ENCODE results near the gene SLC13A1. TPM values are rescaled to one million over a fixed set of nuclear protein-coding genes. Genes with fewer than 3 reads are reported as not detected.

SLC13A1 gene
- total RNA-seq, 1 donor from 2014 or later, result not detected

GRCh38 chr7:123241809-123242208, 42.0 kb upstream of the SLC13A1 start:
- no peaks in the 10 kb centered on the region for H3K9me3 Mint-ChIP-seq
- Histone ChIP-seq H3K27ac (no peak overlapping the region), H3K36me3 (no peaks in the 10 kb centered on the region), H3K27me3 (no peaks in the 10 kb centered on the region), H3K4me2 (no peak overlapping the region), H2AFZ (replicated peaks) (no peak overlapping the region), H3K9me3 (ENCODE audit: low read depth) (no peaks in the 10 kb centered on the region), H3F3A (ENCODE audit: low read depth) (no peaks in the 10 kb centered on the region), H3K9ac (no peak overlapping the region), H3K79me2 (ENCODE audit: low read depth) (no peaks in the 10 kb centered on the region), H4K20me1 (ENCODE audit: low read depth) (no peaks in the 10 kb centered on the region), H3K4me3 (no peak overlapping the region), H3K4me1 (peaks cover 7% of the 10 kb centered on the region)
- no peaks in the 10 kb centered on the region for H3K4me1 Mint-ChIP-seq
- H3K36me3 Mint-ChIP-seq, result no peaks in the 10 kb centered on the region
- no peaks in the 10 kb centered on the region for H3K27me3 Mint-ChIP-seq (ENCODE audit: insufficient read depth, low read depth)
- H3K4me3 Mint-ChIP-seq, result no peak overlapping the region
- TF ChIP-seq EZH2 (IDR thresholded peaks at IDR 0.05) (no peak), CTCF (IDR thresholded peaks at IDR 0.05) (no peak), EZH2phosphoT487 (IDR thresholded peaks at IDR 0.05) (no peak)
- H3K27ac Mint-ChIP-seq, result no peak overlapping the region
- no peak for DNase-seq (ENCODE audit: low spot score)

GRCh38 chr7:123231021-123232000, 31.5 kb upstream of the SLC13A1 start:
- DNase-seq (ENCODE audit: low spot score), result no peak
- Histone ChIP-seq H3K4me3 (no peak overlapping the region), H3K4me2 (no peak overlapping the region), H3K9ac (no peak overlapping the region), H3K79me2 (ENCODE audit: low read depth) (no peaks in the 10 kb centered on the region), H3F3A (ENCODE audit: low read depth) (no peaks in the 10 kb centered on the region), H3K4me1 (no peaks in the 10 kb centered on the region), H3K27me3 (no peaks in the 10 kb centered on the region), H3K36me3 (no peaks in the 10 kb centered on the region), H3K27ac (no peak overlapping the region), H2AFZ (replicated peaks) (no peak overlapping the region), H3K9me3 (ENCODE audit: low read depth) (no peaks in the 10 kb centered on the region), H4K20me1 (ENCODE audit: low read depth) (no peaks in the 10 kb centered on the region)
- Mint-ChIP-seq H3K27me3 (ENCODE audit: insufficient read depth, low read depth) (no peaks in the 10 kb centered on the region), H3K4me3 (no peak overlapping the region), H3K27ac (no peak overlapping the region), H3K9me3 (no peaks in the 10 kb centered on the region), H3K4me1 (no peaks in the 10 kb centered on the region), H3K36me3 (no peaks in the 10 kb centered on the region)
- TF ChIP-seq EZH2 (IDR thresholded peaks at IDR 0.05), result no peak
- TF ChIP-seq EZH2phosphoT487 (IDR thresholded peaks at IDR 0.05), result no peak
- TF ChIP-seq CTCF (IDR thresholded peaks at IDR 0.05), result no peak

GRCh38 chr7:123230603-123231002, 30.8 kb upstream of the SLC13A1 start:
- Mint-ChIP-seq H3K9me3 (no peaks in the 10 kb centered on the region), H3K4me3 (no peak overlapping the region), H3K4me1 (no peaks in the 10 kb centered on the region), H3K27ac (no peak overlapping the region), H3K27me3 (ENCODE audit: insufficient read depth, low read depth) (no peaks in the 10 kb centered on the region), H3K36me3 (no peaks in the 10 kb centered on the region)
- no peak overlapping the region for H3K4me3 ChIP-seq
- no peak overlapping the region for H2AFZ ChIP-seq (replicated peaks)
- H3K36me3 ChIP-seq, result no peaks in the 10 kb centered on the region
- no peak overlapping the region for H3K27ac ChIP-seq
- H4K20me1 ChIP-seq (ENCODE audit: low read depth), result no peaks in the 10 kb centered on the region
- H3K4me2 ChIP-seq, result no peak overlapping the region
- H3K79me2 ChIP-seq (ENCODE audit: low read depth), result no peaks in the 10 kb centered on the region
- DNase-seq (ENCODE audit: low spot score), result no peak
- H3K27me3 ChIP-seq, result no peaks in the 10 kb centered on the region
- H3F3A ChIP-seq (ENCODE audit: low read depth), result no peaks in the 10 kb centered on the region
- no peaks in the 10 kb centered on the region for H3K9me3 ChIP-seq (ENCODE audit: low read depth)
- H3K9ac ChIP-seq, result no peak overlapping the region
- no peaks in the 10 kb centered on the region for H3K4me1 ChIP-seq
- TF ChIP-seq EZH2phosphoT487 (IDR thresholded peaks at IDR 0.05) (no peak), CTCF (IDR thresholded peaks at IDR 0.05) (no peak), EZH2 (IDR thresholded peaks at IDR 0.05) (no peak)

Measured in neural progenitor cell (in vitro differentiated cells).